Measurements from ENCODE around the gene NDUFAF2.

DNA sequence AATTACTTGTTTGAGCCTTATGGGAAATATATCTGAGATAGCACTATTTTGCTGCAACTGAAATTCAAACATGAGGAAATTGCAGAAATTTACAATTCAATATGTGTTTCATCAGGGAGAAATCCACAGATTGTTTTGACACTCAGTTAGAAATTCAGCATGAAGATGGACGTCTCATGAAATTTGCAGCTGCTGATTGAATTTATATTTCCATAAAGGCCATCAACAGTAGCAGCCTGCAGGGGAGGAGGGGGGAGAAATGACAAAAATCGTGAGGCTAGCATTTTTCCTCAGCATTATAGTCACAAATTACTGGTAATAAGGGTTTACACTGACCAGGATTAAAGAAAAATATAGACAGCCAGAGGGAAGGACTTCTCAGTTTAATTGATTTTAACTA is 81.0 kb downstream of the NDUFAF2 start:
- TF ChIP-seq, protein P1, sequence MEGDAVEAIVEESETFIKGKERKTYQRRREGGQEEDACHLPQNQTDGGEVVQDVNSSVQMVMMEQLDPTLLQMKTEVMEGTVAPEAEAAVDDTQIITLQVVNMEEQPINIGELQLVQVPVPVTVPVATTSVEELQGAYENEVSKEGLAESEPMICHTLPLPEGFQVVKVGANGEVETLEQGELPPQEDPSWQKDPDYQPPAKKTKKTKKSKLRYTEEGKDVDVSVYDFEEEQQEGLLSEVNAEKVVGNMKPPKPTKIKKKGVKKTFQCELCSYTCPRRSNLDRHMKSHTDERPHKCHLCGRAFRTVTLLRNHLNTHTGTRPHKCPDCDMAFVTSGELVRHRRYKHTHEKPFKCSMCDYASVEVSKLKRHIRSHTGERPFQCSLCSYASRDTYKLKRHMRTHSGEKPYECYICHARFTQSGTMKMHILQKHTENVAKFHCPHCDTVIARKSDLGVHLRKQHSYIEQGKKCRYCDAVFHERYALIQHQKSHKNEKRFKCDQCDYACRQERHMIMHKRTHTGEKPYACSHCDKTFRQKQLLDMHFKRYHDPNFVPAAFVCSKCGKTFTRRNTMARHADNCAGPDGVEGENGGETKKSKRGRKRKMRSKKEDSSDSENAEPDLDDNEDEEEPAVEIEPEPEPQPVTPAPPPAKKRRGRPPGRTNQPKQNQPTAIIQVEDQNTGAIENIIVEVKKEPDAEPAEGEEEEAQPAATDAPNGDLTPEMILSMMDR (IDR thresholded peaks at IDR 0.05) = no peak
- no peak for TF ChIP-seq ZFX (IDR thresholded peaks at IDR 0.05; ENCODE audit: borderline replicate concordance)

All from 22Rv1 (cell line).